Activated CD4-positive, CD25-positive, alpha-beta regulatory T cell treated with anti-CD3 and anti-CD28 coated beads, Interleukin-2, amount 50 U/mL, for 24 hours (primary cell): ENCODE results near the gene CTDSP2.
"Not testable (repeated sequence)": the region's sequence is repeated elsewhere in the genome, so short reads cannot be mapped to it uniquely, and the experiment has no call there.

Source experiments
- ATAC-seq, 2 donors: fragments of 150-1000 bp; cut with Tn5 transposase; one replicate each; pipeline ENCODE4 v1.10.0; 2021; ENCODE audit warnings: mild to moderate bottlenecking in 1 of 2, moderate library complexity in 1 of 2

The CTDSP2 gene, protein sequence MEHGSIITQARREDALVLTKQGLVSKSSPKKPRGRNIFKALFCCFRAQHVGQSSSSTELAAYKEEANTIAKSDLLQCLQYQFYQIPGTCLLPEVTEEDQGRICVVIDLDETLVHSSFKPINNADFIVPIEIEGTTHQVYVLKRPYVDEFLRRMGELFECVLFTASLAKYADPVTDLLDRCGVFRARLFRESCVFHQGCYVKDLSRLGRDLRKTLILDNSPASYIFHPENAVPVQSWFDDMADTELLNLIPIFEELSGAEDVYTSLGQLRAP

GRCh38 chr12:57846577-57847319 lies at the start of gene CTDSP2:
Gene CTDSP2 (minus strand): TSS chr12:57846729. CDS start chr12:57846435, 294 bp downstream.
- peak; percentile 36 to 39 for ATAC-seq

GRCh38 chr12:57896115-57896433 lies 49.5 kb upstream of the CTDSP2 start:
- no peak for ATAC-seq

- no peak for ATAC-seq
Observed at GRCh38 chr12:57895389-57896114, 49.0 kb upstream of the CTDSP2 start.

GRCh38 chr12:57894399-57895292 lies 48.1 kb upstream of the CTDSP2 start:
- ATAC-seq: no peak

DNA sequence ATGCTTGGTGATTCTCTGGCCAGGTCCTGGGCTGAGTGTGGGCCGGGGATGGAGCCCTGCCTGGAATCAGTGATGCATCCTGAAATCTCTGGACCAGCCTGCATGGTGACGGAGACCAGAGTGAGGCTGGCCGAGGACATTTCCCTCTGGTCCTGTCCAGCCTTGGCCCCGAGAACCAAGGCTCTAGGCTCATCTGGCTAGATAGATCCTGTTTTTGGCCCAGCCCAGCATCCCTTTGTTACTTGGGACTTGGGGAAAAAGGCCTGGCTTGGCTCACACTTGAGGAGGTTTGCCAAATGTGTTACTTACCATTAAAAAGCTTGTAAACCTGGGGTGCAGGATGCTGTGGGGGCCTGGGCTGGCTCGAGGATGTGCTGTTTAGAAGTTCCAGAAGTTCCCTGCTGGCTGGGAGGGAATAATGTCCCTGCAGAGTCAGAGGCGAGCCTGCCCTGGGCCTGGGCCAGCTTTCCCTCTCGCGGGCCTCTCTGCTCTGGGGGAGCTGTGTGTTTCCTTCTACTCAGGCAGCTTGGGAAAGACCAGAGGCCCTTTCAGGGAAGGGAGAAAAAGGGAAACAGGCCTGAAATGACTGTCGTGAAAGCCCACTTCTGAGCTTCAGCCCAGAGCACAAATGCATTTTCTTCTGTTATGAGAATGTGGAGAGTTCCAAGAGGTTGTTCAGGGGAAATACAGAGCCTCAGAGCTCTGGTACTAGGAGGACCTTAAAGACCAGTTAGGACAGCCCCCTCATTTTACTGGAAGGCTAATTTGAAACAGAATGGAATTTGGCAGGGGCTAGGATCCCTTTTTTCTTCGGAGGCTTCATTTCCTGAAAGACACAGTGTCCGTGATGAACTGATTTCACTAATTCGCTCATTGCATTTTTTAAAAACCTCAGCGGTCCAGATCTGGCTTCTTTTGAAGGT lies 47.2 kb upstream of the CTDSP2 start:
- no peak for ATAC-seq

DNA sequence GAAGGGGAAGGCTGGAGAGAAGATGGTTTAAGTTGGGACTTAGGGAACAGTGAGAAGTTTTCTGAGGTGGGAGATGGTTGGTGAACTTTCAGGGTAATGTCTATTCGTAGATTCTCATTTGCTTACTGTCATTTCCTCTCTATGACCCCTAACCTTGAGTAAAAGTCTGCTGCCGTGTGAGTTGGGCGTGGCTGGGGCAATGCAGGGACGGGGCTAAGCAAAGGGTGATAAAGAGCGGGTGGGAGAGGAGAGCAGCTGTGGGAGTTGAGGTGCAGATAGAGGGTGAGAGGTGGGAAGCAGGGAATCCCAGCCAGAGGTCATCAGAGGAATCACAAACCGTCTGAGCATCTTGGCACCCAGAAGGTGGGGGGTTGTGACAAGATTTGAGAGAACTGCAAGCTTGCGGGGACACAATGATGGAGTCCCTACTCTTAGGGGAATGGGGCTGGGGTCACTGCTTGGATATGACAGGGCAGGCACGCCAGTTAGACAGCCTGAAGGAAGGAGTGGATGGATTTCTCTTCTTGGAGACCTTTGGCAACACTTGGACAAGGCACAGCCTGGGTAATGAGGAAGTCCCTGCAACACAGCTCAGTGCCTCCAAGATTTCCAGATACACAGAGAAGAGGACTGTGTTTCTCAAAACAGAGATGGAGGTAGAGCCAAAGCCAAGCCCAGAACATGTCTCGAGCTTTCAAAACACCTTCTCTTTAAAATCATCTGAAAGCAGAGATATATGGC lies 45.9 kb upstream of the CTDSP2 start:
- ATAC-seq: no peak

DNA sequence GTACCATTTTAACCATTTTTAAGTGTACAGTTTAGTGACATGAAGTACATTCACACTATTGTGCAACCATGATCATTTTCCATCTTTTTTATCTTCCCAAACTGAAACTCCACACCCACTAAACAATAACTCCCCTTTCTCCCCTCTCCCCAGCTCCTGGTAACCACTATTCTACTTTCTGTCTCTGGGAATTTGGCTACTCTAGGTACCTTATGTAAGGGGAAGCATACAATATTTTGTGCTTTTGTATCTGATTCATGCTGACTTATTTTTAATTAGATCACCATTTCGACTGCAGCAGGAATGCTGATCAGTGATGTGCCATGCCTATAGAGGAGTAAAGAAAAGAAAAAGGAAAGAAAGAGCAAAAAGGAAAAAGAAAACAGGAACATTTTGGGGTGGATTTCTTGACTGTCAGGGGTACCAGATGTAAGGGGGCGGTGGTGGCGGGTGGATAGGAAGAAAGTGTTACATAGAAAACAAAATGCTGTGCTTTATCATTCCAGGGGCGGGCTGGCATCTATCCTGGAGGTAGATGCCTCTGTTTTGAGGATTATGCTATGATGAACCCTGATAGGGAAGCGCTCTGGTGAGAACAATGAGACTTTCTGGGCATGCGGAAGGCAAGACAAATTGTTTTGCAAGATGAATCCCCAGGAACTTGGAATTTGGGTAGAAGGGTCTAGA lies 45.2 kb upstream of the CTDSP2 start:
- ATAC-seq: no peak

- ATAC-seq: no peak
Observed at GRCh38 chr12:57890191-57891115, 43.9 kb upstream of the CTDSP2 start.

- no peak for ATAC-seq
Observed at GRCh38 chr12:57889500-57889989, 43.0 kb upstream of the CTDSP2 start.

GRCh38 chr12:57888409-57889157 lies 42.1 kb upstream of the CTDSP2 start:
- ATAC-seq: peak; percentile 48 to 53

DNA sequence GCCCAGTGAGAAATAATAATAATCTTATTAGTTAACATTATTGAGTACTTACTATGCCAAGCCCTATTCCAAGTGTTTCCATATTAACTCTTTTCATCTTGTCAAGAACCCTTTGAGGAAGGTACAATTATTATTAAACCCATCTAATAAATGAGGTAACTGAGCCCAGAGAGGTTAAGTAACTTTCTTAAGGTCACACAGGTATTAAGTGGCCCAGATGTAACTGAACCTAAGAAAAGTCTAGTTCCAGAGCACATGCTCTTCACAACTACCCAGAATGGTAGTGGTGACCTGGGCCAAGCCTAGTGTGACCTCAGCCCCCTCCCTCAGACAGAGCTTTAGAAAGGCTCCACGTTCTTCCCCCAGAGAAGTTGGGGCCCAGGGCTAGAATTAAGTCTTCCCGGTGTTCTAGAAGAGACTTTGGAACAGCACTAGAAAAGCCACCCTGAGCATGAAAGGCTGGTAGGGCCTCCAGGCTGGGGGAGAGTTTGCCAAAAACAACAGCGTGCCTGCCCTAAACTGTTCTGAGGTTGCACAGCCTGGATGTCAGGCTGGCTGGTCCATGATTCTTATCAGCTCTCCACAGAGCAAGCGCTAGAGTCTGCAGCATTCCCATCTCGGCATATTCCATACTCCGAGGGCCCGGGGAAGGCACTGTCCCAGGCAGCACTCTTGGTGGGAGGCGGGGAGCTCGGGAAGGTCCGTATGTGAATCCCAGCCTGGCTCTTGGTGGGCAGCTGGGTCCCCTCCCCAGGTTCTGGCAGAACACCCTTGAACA lies 41.3 kb upstream of the CTDSP2 start:
- no peak for ATAC-seq

GRCh38 chr12:57886964-57887363 lies 40.4 kb upstream of the CTDSP2 start:
- not testable (repeated sequence) for ATAC-seq

DNA sequence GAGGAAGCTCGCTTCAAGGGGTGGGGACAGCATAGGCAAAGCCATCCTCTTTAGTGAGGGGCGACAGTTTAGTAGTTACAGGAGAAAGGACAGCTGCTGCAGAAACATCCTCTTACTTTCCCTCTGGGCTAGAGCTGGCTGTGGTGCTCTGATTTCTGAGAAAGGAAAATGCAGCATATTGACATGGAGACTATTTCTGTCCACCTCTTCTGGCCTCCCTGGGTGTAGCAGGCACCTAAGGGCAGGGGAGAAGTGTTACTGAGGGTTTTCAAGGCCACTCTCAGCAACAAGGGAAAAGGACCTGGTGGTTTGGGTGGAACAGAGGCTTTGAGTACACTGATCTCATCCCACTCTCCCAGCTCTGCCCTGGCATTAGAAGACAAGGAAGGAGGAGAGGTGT lies 40.0 kb upstream of the CTDSP2 start:
- ATAC-seq: no peak

DNA sequence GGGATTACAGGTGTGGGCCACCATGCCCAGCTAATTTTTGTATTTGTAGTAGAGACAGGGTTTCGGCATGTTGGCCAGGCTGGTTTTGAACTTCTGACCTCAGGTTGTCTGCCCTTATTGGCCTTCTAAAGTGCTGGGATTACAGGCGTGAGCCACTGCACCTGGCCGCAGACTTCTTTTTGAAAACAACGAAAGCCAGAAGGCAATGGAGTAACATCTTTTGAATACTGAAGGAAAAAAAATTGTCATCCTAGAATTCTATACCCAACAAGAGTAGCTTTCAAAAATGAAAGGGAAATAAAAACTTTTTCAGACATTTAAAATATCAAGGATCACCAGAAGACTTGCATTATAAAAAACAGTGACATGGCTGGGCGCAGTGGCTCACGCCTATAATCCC lies 38.7 kb upstream of the CTDSP2 start:
- ATAC-seq: no peak

- no peak for ATAC-seq
Observed at GRCh38 chr12:57883700-57884099, 37.2 kb upstream of the CTDSP2 start.

DNA sequence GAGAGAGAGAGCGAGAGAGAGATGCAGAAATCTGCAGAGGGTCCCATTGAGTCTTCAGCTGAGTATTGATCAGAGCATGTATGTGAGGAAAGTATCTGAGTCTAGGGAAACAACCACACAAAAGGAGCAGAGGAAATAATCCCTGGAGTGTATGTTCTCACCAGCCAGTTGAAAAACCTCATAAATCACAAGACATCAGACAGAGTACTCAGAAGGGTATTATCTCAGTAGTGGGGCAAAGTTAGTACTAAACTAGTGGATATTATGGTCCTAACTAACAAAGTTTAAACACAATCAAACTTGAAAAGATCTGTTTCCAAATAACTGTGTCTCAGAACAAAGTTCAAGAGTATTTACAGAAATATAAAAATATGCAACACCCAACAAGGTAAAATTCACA lies 36.5 kb upstream of the CTDSP2 start:
- ATAC-seq: no peak

DNA sequence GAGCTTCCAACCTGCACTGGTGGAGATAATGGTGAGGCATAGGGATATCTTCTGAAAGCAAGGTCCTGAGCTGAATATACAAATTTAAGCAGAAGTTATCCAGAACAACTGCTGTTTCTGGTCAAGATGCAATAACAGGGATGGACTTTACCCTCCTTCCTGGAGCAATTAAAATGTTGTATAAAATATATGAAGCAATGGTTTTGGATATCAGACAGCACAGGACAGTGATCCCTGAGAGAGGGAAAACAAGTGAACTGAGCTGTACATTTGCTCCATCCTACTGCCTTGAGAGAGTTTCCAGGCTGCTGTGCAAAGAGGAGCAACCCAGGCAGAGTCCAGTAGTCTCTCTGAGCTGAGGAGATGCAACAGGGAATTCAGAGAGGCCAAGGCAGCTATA lies 36.0 kb upstream of the CTDSP2 start:
- ATAC-seq: no peak
